Gastrocnemius medialis (tissue), 4 donors: Measurements from ENCODE around the gene NPBWR2. TPM values are rescaled to one million over a fixed set of nuclear protein-coding genes. Genes with fewer than 3 reads are reported as not detected.
A peak's percentile ranks its signal among the peaks of the same experiment; 100 is the strongest.

ENCODE experiments used
- ATAC-seq, 2 donors: fragments of 150-250 bp; one replicate each; pipeline ENCODE4 v1.9.1; 2016
- DNase-seq, 2 donors: peaks; one replicate each; pipeline ENCODE4 v3.0.0-alpha.2; 2019
- H3K27ac ChIP-seq, 4 donors: fragments of 200-600 bp; sonication (generic); 1 replicate in 1 of 4; 2 replicates in 3 of 4; pipeline ENCODE4 v1.5.1; 2016 to 2018; ENCODE audit warnings: mild to moderate bottlenecking in 2 of 4, moderate library complexity in 1 of 4
- H3K27me3 ChIP-seq, 3 donors: fragments of 200-600 bp; sonication (generic) in 2 of 3; 1 replicate in 1 of 3; 2 replicates in 2 of 3; pipeline versions ENCODE4 v1.5.1 to v1.6.0; 2016 to 2019; ENCODE audit warnings: mild to moderate bottlenecking in 1 of 3, moderate library complexity in 1 of 3
- H3K36me3 ChIP-seq, 2 donors: fragments of 200-600 bp; sonication (generic) in 1 of 2; one replicate each; pipeline ENCODE4 v1.5.1; 2017 to 2018
- H3K4me1 ChIP-seq, 2 donors: fragments of 200-600 bp; sonication (generic) in 1 of 2; one replicate each; pipeline ENCODE4 v1.5.1; 2016 to 2017; ENCODE audit warnings: mild to moderate bottlenecking in 2 of 2
- H3K4me3 ChIP-seq, 4 donors: fragments of 200-600 bp; sonication (generic) in 3 of 4; 1 replicate in 1 of 4; 2 replicates in 3 of 4; pipeline ENCODE4 v1.5.1; 2016 to 2019; ENCODE audit warnings: mild to moderate bottlenecking in 2 of 4
- H3K9me3 ChIP-seq, 3 donors: fragments of 200-600 bp; sonication (generic) in 2 of 3; 1 replicate in 1 of 3; 2 replicates in 2 of 3; pipeline ENCODE4 v1.5.1; 2016 to 2019
- CTCF ChIP-seq, 5 experiments: fragments of 450-650 bp in 3 of 5; fragments of 200-600 bp in 2 of 5; sonication (generic) in 2 of 5; IDR thresholded peaks in 4 of 5; conservative IDR thresholded peaks in 1 of 5; 1 replicate in 4 of 5; 2 replicates in 1 of 5; pipeline ENCODE4 v1.5.1; 2016 to 2019; ENCODE audit warnings: antibody characterized with exemption in 5 of 5, mild to moderate bottlenecking in 3 of 5, moderate library complexity in 3 of 5
- POLR2A ChIP-seq, 2 donors: fragments of 450-650 bp; IDR thresholded peaks; one replicate each; pipeline ENCODE4 v1.6.1; 2017; ENCODE audit warnings: antibody characterized with exemption in 2 of 2, mild to moderate bottlenecking in 2 of 2, moderate library complexity in 2 of 2
- in situ Hi-C, 4 donors: fragments of 200-750 bp; cut with MboI; loops; one replicate each; pipeline versions ENCODE4 v1.15.0 to v1.8.0; 2017; ENCODE audit warnings: low sequenced_read_pairs in 4 of 4
- intact Hi-C: fragments of 100-400 bp; cut with DNase I; formaldehyde crosslinking; loops from one replicate; pipeline ENCODE4 v1.15.1; 2023; ENCODE audit warnings: low total_unique reads
- microRNA-seq, 2 donors: library from miRNA; unstranded; fragments of <30 nt; microRNA quantifications; one replicate each; pipeline ENCODE4, GENCODE V29; 2016; ENCODE audit warnings: borderline replicate concordance in 2 of 2
- total RNA-seq, 4 donors: library from RNA; depleted of rRNA; stranded (reverse); fragments of >200 nt; gene quantifications; one replicate each; pipeline versions ENCODE4 v1.1.0 to v1.2.3, GENCODE V29; 2016

Gene NPBWR2
- total RNA-seq, 4 donors from 2014 or later: not detected

- no peaks in the 10 kb centered on the region for H3K36me3 ChIP-seq
- in situ Hi-C loops (no loop called here), intact Hi-C loops (no loop called here)
- ATAC-seq: peak in 1 of 2 donors; percentile 22
- DNase-seq: no peak
- peaks cover 1 to 2% (median 1%) of the 10 kb centered on the region in 3 donors for H3K27me3 ChIP-seq
- H3K9me3 ChIP-seq: no peaks in the 10 kb centered on the region
- peak overlapping the region; percentile 54 to 80 (median 74) for H3K27ac ChIP-seq
- TF ChIP-seq POLR2A (IDR thresholded peaks at IDR 0.05) (no peak), CTCF (IDR thresholded peaks at IDR 0.05 in 4 of 5, conservative IDR thresholded peaks at IDR 0.05 in 1 of 5) (no peak)
- H3K4me1 ChIP-seq: no peaks in the 10 kb centered on the region
- peak overlapping the region in 1 of 4 donors; percentile 23 for H3K4me3 ChIP-seq
These were observed 51.3 kb downstream of the NPBWR2 start for GRCh38 chr20:64055893-64056638.

GRCh38 chr20:64055396-64055892 is 51.9 kb downstream of the NPBWR2 start:
- H3K36me3 ChIP-seq: no peaks in the 10 kb centered on the region
- peak overlapping the region; percentile 54 to 80 (median 74) for H3K27ac ChIP-seq
- in situ Hi-C loops (no loop called here), intact Hi-C loops (no loop called here)
- no peak overlapping the region for H3K4me3 ChIP-seq
- no peak for DNase-seq
- H3K4me1 ChIP-seq: no peaks in the 10 kb centered on the region
- ATAC-seq: no peak
- no peaks in the 10 kb centered on the region for H3K9me3 ChIP-seq
- peaks cover 7 to 8% (median 8%) of the 10 kb centered on the region in 3 donors for H3K27me3 ChIP-seq
- no peak for TF ChIP-seq CTCF (IDR thresholded peaks at IDR 0.05 in 4 of 5, conservative IDR thresholded peaks at IDR 0.05 in 1 of 5)
- TF ChIP-seq POLR2A (IDR thresholded peaks at IDR 0.05): no peak

- H3K4me3 ChIP-seq: peak overlapping the region in 2 of 4 donors; percentile 1 to 11
- no peak for DNase-seq
- no peaks in the 10 kb centered on the region for H3K9me3 ChIP-seq
- intact Hi-C loops (no loop called here), in situ Hi-C loops (no loop called here)
- ATAC-seq: peak; percentile 11 to 12
- peaks cover 14 to 17% (median 17%) of the 10 kb centered on the region in 3 donors for H3K27me3 ChIP-seq
- H3K4me1 ChIP-seq: no peaks in the 10 kb centered on the region
- H3K27ac ChIP-seq: peak overlapping the region; percentile 54 to 80 (median 78)
- no peaks in the 10 kb centered on the region for H3K36me3 ChIP-seq
- TF ChIP-seq POLR2A (IDR thresholded peaks at IDR 0.05) (peak in 1 of 2 donors; percentile 7), CTCF (IDR thresholded peaks at IDR 0.05 in 4 of 5, conservative IDR thresholded peaks at IDR 0.05 in 1 of 5) (no peak)
These were observed 53.3 kb downstream of the NPBWR2 start for GRCh38 chr20:64053841-64054661.

Small RNAs within 50 kb of the gene (microRNA-seq; reads per million reads assigned to microRNA genes)
- gene MIR6813: 0 reads per million in 2 donors

Other genes starting within 250 kb of the NPBWR2 start
- gene ABHD16B, start 246.1 kb downstream of the NPBWR2 start, total RNA-seq: not detected
- gene TPD52L2, start 242.3 kb downstream of the NPBWR2 start, total RNA-seq: 10 to 100 TPM; 57.7 to 92.4 (median 59.8) TPM
- gene DNAJC5, start 212.4 kb downstream of the NPBWR2 start, total RNA-seq: 10 to 100 TPM; 18.5 to 26.4 (median 22.5) TPM
- 10 to 100 TPM; 22.0 to 46.4 (median 27.1) TPM for gene UCKL1, start 151.1 kb downstream of the NPBWR2 start, total RNA-seq
- 10 to 100 TPM in 1 of 4 donors, 1 to 10 TPM in 3; 5.7 to 10.9 (median 8.8) TPM for gene ZNF512B, start 137.6 kb downstream of the NPBWR2 start, total RNA-seq
- 1 to 10 TPM in 2 of 4 donors, under 1 TPM in 1, not detected in 1; 0.24 to 1.9 (median 1.0) TPM for gene SAMD10, start 127.9 kb downstream of the NPBWR2 start, total RNA-seq
- 10 to 100 TPM; 39.3 to 68.4 (median 47.7) TPM for gene PRPF6, start 126.4 kb downstream of the NPBWR2 start, total RNA-seq
- gene C20orf204, start 71.4 kb downstream of the NPBWR2 start, total RNA-seq: under 1 TPM in 3 of 4 donors, not detected in 1; 0.16 to 0.66 (median 0.33) TPM
- gene SOX18, start 57.9 kb downstream of the NPBWR2 start, total RNA-seq: 1 to 10 TPM; 2.9 to 6.5 (median 5.6) TPM
- gene TCEA2, start 44.4 kb downstream of the NPBWR2 start, total RNA-seq: 10 to 100 TPM in 1 of 4 donors, 1 to 10 TPM in 3; 8.4 to 21.0 (median 8.8) TPM
- gene RGS19, start 28.0 kb downstream of the NPBWR2 start, total RNA-seq: 1 to 10 TPM in 3 of 4 donors, under 1 TPM in 1; 0.92 to 7.7 (median 3.5) TPM
- gene OPRL1, start 27.5 kb downstream of the NPBWR2 start, total RNA-seq: under 1 TPM; 0.10 to 0.68 (median 0.15) TPM
- gene LKAAEAR1, start 23.2 kb downstream of the NPBWR2 start, total RNA-seq: not detected
- gene MYT1, start 56.9 kb upstream of the NPBWR2 start, total RNA-seq: not detected
- 10 to 100 TPM; 51.3 to 96.9 (median 75.4) TPM for gene PCMTD2, start 148.2 kb upstream of the NPBWR2 start, total RNA-seq